Globus pallidus (tissue), 1 donor: ENCODE data around the gene C14orf180.
A peak's percentile ranks its signal among the peaks of the same experiment; 100 is the strongest.
"Not testable (repeated sequence)": the region's sequence is repeated elsewhere in the genome, so short reads cannot be mapped to it uniquely, and the experiment has no call there.

ENCODE experiments used
- DNase-seq: peaks from one replicate; pipeline ENCODE4 v3.0.0-alpha.2; 2015; ENCODE audit warnings: low spot score

Gene C14orf180

DNA sequence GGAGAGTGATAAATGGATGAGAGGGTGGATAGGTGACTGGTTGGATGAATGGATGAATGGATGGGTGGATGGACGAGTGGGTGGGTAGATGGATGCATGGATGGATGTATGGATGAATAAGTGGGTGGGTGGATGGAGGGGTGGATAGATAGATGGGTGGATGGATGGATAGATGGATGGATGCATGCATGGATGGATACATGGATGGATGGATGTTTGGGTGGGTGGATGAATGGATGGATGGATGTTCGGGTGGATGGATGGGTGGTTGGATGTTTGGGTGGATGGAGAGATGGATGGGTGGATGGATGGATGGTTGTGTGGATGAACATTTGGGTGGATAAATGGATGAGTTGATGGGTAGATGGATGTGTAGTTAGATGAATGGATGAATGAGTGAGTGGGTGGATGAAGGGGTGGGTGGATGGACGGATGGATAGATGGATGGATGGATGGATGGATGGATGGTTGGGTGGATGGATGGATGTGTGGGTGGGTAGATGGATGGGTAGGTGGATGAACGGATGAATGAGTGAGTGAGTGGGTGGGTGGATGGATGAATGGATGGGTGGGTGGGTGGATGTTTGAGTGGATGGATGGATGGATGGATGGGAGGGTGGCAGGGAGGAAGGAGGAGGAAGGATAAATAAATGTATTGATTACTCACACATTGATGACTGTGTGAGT, 34.7 kb downstream of the C14orf180 start:
- DNase-seq: no peak

DNA sequence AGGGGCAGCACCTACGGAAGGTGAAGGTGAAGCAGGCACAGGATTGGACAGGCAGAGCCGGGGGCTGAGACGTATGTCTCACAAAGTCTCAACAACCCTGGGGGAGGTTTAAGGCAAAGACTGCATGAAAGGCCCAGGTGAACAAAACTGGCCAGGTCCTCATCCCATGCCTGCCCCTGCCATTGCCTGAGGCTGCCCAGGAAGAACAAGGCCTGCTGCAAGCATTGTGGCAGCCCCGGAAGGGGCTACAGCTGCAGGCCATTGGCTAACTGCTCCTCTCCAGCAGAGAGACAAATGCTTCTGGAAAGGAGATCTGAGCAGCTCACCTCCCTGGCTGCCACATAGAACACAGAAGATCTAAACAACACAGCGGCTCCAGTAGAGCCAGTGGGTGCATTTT, 45.4 kb downstream of the C14orf180 start:
- no peak for DNase-seq

DNA sequence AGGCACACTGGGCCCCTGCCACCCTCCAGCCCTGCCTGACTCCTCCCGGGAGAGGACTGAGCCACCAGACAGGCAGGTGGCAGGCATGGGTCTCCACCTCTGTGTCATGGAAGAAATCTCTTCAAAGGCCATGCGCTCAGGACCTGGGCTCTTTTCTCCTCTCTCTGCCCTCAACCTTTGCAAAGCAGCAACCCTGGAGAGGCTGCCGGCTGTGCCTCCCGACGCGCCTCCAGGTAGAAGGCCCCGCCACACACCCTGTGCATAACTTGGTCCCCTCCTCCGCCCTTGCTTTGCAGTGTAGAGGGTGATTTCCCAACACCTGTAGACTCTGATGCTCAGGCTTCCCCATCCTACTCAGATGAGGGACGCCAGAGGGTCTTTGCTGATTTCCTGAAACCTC, 53.2 kb downstream of the C14orf180 start:
- DNase-seq: no peak

DNA sequence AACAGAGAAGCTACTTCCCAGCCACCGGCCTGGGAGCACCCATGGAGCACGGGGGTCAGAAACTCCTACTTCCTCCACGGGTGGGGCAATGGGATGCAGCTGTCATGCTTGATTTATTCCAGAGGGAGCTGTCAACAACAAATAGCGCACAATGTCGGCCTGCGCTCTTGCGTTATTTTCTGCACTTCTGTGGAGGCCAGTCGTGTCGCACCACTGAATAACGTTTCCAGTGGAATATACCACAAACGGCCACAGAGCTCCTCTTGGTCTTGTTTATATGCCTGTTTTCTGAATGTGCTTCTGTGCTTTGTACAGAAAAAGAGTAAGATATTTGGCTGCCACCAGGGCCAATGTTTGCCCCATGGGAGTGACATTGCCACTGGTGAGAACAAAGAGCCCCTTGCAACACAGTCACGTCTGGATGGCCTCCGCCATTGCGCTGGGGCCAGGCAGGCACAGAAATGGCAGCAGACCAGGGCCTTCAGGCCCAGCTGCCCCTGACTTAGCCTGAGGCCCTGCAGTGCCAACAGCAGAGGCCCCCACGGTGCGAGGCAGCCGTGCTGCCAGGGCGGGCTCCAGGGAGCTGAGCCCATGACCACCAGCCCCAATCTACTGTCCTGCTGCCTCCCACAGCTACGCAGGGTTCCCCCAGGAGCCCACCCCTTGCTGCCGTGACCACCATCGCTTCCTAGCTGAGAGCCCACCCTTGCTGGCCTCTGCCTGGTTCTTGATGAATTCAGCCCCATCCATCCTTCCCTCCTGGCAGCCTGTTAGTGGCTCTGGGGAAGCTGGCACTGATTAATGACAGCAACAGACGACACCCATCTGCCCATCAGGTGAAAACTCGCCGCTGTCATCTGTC, 53.9 kb downstream of the C14orf180 start:
- DNase-seq: peak; percentile 86

DNA sequence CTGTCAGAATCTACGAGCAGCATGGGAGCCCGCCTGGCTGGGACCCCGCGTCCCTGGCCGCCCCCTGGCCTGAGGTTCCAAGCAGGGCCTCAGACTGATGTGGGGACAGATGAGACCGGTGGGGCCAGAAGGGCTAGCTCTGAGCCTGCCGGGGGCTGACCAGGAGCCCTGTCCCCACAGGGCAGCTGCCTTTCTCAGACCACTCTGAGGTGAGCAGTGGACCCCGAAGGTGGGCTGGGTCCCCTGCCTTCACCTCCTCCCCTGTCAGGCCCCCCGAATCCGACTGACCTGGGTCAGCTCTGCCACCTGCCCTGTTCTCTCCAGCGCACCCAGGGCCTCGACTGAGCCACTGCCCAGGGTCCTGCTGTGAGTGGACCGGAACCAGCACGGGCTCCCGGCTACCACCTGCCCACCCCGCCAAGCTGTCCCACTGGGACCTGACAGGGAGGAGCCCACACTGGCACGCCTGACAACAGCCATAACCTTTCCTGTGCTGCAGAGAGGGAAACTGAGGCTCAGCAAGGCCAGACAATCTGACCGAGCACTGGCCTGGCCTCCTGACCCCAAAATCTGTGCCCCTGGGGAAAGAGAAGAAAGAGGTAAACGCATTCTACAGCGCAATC, 54.7 kb downstream of the C14orf180 start:
- DNase-seq: no peak

DNA sequence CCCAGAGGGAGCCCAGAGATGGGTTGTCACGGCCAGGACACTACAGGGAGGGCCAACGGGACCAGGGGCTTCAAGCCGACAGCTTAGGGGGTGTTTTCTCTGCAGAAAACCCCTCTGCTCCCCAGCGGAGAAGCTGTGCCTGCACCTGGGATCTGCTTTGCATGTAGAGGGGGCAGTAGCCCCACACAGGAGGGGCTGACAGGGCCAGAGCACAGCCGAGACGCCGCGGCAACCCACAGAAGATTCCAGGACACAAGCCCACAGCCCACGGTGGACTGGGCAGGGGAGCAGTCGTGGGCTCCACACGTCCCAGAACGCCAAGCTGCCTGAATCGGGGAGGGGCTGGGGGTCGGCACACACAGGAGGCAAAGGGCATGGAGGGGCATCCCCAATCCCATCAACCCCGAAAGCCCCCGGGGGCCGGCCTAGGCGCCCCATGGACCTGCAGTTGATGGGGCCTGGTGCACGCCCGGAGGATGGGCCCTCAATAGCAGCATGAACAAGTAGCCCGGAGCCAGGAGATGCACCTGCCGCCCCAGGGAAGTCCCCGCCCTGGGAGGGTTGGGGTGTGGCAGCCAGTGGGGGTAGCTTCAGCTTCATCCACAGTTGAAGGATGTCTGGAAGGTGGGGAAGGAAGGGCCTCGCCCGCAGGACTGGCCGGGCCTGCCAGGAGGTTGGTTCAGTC, 55.5 kb downstream of the C14orf180 start:
- no peak for DNase-seq

DNA sequence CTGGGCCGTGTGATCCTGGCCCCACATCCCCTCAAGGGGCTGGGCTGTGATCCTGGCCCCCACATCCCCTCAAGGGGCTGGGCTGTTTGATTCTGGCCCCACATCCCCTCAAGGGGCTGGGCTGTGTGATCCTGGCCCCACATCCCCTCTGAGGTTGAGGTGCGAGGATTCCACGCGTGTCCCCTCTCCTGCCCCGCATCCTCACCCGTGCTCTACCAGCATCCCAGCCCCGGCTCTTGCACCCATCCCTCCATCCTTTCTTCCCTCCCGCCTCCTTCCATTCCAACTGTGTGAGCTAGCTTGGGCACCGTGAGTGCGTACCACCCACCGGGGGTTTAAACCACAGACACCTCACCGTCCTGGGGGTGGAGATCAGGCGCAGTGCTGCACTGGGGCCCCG, 56.2 kb downstream of the C14orf180 start:
- no peak for DNase-seq

DNA sequence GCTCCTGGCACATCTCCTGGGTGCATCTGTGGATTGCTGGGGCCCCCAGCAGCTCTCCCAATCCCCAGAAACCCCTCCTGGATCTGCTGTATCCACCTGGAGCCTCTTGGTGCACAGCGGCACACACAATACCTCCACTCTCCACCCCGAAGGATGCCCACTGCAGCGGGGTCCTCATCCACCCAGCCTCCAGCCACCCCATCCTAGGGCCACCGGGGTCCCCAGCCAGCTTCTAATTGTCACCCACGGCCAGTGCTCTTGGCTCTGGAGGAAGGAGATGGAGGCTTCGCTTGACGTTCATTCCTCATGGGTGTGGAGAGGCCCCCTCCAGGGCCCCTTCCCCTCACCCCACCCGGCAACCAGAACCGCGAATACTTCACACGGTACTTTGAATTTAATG, 56.6 kb downstream of the C14orf180 start:
- DNase-seq: no peak

DNA sequence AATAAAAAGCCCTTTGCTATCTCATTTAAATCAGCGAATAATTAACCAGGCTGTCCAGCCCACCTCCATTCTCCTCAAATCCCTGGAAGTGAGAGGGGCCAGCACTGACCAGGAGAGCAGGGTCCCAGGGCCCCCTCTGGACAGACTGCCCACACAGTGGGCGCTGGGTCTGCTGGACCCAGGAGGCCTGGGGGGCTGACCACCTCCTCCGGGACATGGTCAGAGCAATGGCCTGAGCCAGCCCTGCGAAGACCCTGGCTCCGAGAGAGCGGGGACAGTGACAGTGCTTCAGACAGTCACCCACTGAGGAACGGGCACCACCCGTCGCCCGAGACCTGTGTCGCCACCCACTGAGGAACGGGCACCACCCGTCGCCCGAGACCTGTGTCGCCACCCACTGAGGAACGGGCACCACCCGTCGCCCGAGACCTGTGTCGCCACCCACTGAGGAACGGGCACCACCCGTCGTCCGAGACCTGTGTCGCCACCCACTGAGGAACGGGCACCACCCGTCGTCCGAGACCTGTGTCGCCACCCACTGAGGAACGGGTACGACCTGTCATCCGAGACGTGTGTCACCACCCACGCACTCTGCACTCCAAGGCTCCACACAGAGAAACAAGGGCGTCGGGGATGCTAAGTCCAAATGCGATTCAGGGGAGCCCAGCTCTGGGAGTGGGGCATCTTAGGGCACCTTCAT, 57.4 kb downstream of the C14orf180 start:
- not testable (repeated sequence) for DNase-seq

DNA sequence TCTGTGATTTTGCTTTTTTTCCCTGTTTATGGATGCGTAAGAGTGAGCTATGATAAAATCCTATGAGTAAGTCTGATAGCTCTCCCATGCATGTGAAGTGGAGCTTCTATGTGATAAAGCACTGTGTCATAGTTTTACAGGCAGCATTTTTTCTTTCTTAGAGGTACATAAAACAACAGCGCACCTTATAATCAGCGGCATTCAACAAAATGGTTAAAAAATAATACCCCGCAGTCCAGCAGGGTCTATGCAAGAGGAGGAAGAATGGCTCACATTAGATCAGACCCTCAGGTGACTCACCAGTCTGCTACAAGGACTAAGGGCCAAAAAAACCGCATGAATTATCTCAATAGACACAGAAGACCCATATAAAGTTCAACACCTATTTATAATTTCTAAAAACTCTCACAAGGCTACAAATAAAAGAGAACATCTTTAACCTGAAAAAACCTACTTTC, 58.0 kb downstream of the C14orf180 start:
- DNase-seq: no peak

DNA sequence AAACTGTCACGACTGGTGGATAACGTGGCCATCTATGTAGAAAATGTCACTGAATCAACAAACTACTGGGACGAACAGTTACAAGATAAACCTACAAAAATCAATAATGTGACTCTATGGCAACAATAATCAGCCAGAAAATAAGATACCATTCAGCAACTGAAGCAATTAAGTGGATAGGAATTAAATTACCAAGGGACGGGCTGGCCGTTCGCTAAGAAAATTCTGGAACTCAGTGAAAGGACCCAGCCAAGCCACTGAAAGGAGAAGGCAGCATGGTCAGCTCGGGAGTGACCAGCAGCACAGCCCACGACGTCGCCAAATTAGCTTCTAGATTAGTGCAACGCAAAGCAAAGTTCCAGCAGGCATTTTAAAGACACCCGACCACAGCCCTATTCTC, 58.6 kb downstream of the C14orf180 start:
- no peak for DNase-seq

DNA sequence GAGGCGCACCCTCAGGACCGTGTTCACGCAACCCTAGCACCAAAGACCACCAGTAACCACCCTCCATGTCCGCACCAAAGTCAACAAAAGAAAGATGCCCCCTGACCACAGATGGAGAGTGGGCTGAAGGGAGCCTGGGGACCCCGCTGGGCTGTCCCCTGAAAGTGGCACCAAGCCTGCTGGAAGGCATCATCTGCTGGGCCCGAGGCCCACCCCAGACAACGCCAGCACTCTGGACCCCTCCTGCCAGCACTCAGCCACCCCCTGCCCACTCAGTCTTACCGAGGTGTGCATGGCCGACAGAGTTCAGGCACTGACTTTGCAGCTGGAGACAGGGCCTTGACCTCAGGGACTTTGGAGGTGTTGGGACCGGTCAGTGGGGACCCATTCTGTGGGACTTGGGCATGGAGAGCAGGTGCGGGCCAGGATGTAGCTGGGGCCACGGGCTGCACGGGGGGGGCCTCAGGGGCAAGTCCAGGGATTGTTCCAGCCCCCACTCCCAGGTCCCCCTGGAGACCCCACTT, 59.4 kb downstream of the C14orf180 start:
- DNase-seq: no peak

DNA sequence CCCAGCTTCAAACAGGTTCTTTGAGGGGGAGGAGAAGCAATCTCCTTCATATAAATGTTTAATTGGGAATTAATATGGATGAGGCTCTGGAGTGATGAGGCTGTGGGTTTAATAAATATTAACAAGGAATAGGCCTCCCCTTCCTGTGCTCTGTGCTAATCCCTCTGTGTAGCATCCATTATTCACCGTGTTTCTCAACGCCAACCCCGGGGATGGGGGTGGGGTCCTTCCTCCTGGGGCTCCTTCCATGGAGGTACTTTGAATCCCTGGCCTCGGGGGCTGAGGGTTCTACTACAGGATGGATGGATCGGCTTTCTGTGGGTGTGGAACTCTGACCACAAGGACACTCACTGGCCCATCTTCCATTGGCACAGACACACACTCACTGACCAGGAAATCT, 59.9 kb downstream of the C14orf180 start:
- no peak for DNase-seq
